Omental fat pad (tissue), 4 donors: Measurements from ENCODE around the gene WFIKKN2. TPM values are rescaled to one million over a fixed set of nuclear protein-coding genes. Genes with fewer than 3 reads are reported as not detected.
A peak's percentile ranks its signal among the peaks of the same experiment; 100 is the strongest.

Experiments used
- ATAC-seq: fragments of 150-250 bp; one replicate; pipeline ENCODE4 v1.9.1; 2016; ENCODE audit warnings: mild to moderate bottlenecking, moderate library complexity; ENCODE audit not compliant: low FRiP score
- DNase-seq: peaks from one replicate; pipeline ENCODE4 v3.0.0-alpha.2; 2019; ENCODE audit warnings: low spot score
- total RNA-seq, 4 donors: library from RNA; depleted of rRNA; stranded (reverse); fragments of >200 nt; gene quantifications; one replicate each; pipeline ENCODE4 v1.1.0, GENCODE V29; 2016
- TF ChIP-seq, protein P1 (sequence below), 3 donors: fragments of 450-650 bp; IDR thresholded peaks; one replicate each; pipeline ENCODE4 v1.5.1; 2016 to 2017; ENCODE audit warnings: antibody characterized with exemption in 3 of 3, mild to moderate bottlenecking in 3 of 3, moderate library complexity in 2 of 3

The WFIKKN2 gene
- total RNA-seq, 4 donors from 2014 or later, result 0.09 to 0.24 TPM; not detected in 2

DNA sequence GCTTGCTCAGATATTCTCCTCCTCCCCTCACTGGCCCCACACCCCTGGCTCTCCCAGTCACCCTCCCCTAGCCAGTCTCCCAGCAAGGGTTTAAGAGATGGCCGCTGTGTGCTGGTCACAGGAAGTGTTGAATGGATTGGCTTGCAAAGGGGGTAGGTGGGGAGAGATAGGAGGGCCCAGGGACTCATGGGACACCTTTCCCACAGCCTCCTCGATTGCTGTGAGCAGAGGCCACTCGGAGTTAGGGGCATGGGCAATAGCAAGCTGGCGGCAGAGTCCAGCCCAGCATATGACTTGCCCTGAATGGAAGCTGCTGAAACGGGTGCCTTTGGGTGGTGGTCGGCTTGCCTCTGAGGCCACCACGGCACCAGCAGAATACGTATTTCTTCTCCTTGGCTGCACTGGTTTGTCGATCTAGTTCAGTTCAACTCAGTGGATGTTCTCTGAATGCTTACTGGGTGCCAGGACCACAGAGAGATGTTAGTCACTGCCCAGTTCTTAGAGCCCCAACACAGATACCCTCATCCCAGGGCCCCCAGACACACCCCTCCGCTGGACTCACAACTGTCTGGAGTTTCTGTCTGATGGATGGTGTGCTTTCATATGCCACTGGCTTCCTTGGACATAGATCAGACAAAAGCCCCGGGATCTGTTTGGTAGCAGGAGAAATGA lies 6.0 kb downstream of the WFIKKN2 start:
- no peak for DNase-seq
- TF ChIP-seq, protein P1, sequence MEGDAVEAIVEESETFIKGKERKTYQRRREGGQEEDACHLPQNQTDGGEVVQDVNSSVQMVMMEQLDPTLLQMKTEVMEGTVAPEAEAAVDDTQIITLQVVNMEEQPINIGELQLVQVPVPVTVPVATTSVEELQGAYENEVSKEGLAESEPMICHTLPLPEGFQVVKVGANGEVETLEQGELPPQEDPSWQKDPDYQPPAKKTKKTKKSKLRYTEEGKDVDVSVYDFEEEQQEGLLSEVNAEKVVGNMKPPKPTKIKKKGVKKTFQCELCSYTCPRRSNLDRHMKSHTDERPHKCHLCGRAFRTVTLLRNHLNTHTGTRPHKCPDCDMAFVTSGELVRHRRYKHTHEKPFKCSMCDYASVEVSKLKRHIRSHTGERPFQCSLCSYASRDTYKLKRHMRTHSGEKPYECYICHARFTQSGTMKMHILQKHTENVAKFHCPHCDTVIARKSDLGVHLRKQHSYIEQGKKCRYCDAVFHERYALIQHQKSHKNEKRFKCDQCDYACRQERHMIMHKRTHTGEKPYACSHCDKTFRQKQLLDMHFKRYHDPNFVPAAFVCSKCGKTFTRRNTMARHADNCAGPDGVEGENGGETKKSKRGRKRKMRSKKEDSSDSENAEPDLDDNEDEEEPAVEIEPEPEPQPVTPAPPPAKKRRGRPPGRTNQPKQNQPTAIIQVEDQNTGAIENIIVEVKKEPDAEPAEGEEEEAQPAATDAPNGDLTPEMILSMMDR (IDR thresholded peaks at IDR 0.05), result no peak
- no peak for ATAC-seq

DNA sequence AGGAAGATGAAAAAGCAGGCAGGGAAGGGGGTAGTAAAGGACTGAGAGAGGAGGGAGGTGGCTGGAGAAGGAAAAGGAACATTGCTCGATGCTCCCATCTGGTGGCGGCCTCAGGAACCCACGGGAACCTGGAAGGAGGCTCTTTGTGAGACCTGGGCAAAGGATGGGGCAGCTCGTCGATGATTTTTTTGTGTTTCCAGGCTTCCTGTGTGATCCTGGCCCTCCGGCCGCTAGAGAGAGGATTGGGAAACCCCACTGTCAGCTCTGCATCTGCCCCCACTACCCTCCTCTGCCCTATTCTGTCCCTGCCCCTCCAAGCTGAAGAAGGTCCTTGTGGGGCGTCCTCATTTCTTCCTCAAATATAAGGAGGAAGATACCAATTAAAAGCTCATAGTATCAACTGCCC lies 6.6 kb downstream of the WFIKKN2 start:
- ATAC-seq (peak; percentile 49), DNase-seq (peak; percentile 49)
- TF ChIP-seq, protein P1 (IDR thresholded peaks at IDR 0.05), result peak in 1 of 3 donors; percentile 32

DNA sequence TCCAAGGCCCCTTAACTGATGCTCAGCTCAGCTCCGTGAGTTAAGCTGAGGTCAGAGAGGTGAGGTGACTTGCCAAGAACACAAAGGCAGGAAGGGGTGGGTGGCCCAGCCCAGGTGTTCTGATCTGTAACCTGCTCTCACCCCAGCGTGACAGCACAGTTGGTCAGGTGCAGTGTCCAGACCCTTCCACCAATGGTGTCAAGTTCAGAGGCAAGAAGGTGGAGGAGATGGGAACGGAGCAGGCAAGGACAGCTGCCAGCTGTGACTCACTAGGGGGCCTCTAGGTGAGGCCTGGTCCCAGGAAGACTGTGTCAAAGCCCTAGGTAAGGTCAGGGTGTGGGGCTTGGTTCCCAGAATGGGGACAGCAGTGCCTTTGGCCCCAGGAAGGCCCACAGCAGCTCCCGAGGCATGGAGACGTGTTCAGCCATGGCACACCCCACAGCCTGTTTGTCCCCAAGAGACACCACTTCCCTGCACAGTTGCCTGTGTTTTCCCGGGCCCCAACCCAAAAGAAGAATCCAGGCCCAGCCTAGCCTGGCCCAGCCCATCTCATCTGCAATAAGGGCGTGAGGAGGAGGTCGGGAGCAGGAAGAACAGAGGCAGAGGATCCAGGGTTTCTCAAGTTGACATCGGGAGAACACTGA lies 7.2 kb downstream of the WFIKKN2 start:
- ATAC-seq (no peak), DNase-seq (no peak)
- TF ChIP-seq, protein P1 (IDR thresholded peaks at IDR 0.05), result no peak

DNA sequence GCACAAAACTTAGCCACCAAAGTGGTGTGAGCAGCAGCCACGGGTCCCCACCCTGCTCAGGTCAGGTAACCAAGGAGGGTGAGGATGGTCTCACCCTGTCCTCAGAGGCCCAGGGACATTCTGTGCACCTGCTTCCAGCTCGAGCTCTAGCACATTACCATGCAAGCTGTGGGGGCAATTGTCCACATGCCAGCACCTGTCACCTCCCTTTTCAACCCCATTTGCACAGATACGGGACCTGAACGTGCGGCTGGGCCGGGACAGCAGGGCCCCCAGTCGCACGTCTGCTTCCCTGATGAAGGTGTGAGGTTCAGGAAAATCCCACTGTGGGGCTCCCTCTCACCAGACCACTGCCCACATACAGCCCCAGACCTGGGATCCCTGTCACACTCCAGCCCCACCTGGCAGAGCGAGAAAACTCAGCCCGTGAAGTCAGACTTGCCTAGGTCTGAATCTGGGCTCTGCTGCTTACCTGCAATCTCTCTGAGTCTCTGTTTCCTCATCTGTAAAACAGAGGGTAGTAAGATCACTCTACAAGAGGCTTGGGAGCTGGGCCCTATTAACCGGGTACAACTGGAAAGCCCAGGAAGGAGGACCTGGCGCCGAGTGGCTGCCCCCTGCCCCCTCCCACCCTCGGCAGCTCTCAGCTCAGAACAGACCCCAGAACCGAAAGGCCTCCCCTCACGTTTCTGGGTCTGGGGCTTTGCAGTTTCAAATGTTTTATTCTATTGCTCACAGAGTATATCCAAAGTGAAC lies 7.9 kb downstream of the WFIKKN2 start:
- ATAC-seq, result no peak
- no peak for DNase-seq
- TF ChIP-seq, protein P1 (IDR thresholded peaks at IDR 0.05), result no peak

DNA sequence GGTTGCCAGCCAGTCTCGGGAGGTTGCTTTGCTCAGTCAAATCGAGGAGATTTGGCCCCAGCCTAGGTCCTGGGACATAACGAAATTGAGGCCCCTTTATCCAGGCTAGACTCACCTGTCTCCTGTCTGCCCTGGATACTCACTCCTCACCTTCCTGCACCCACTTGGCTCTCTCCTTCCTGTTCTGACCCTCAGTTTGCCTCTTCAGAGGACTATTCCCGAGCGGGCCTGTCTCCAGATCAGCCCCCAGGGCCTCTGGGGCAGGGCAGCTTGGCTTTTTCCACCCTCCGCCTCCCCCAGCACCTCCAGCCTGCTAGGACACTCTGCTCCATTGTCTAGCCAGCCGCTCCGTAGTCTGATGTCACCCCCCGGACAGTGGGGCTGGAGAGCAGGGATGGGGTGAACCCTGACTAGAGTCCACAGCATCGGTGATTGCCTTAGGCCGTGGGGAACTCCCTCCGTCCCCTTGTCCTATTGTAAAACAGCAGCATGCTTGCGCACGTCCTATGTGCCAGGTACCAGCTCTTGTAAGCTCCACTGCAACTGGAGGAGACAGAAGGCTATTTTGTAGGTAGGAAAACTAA lies 8.8 kb downstream of the WFIKKN2 start:
- ATAC-seq (no peak), DNase-seq (no peak)
- TF ChIP-seq, protein P1 (IDR thresholded peaks at IDR 0.05), result no peak

DNA sequence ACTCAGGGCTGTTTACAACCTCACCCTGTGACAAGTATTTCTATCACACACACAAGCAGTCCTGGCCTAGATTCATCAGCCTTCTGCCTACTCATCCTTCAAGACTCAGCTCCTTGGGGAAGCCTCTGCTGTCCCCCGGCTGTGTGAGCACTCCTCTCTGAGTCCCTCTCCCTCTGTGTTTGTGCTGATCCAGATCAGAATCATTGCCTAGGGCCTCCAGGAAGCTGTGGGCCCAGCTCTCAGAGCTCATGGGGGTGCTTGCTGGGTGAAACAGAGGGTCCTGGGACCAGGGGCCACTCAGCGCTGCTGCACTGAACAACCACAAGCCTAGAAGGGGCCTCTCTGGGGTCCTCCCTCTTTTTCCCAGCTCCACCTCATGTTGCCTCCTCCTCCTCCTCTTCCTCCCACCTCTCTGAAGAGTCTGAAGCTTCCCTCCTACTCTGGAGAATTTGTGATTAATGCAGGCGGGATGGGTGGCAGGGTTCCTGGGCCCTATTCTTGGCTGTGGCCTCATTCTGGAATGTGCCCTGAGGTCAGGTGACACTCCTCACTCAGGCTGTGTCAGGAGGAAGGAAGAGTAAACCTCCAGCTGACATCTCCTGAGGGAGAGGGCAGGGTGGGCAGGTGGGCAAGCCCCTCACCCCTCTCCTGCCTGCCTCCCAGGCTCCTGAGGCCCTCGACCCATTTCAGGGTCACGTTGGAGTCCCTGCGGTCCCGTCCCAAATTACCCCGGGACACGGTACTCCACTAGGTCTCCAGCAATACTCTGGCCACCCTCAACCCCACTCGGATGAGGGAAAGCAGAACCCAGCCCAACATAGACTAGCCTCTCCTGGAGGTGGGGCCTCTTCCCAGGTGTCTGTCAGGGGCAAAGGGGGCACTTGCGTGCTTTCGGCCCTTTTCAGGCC lies 10.1 kb downstream of the WFIKKN2 start:
- TF ChIP-seq, protein P1 (IDR thresholded peaks at IDR 0.05), result no peak
- DNase-seq, result no peak
- no peak for ATAC-seq
